GM08714 (cell line): ENCODE measurements around the gene LYRM9.
"Not testable (repeated sequence)": the region's sequence is repeated elsewhere in the genome, so short reads cannot be mapped to it uniquely, and the experiment has no call there.

Source experiments
- H3K4me3 ChIP-seq: fragments of 200-500 bp; sonication (Bioruptor generic); 2 replicates; pipeline ENCODE4 v1.5.1; 2014; ENCODE audit warnings: mild to moderate bottlenecking, low read length, inconsistent platforms
- ZNF274 ChIP-seq: IDR thresholded peaks from 2 replicates; pipeline ENCODE4 v1.6.1; 2012; ENCODE audit warnings: mild to moderate bottlenecking, low read depth, low read length

The LYRM9 gene

GRCh38 chr17:27895940-27896535 lies 2.9 kb upstream of the LYRM9 start:
- TF ChIP-seq ZNF274, result no peak
- H3K4me3 ChIP-seq, result no peak overlapping the region

GRCh38 chr17:27895123-27895895 lies 2.1 kb upstream of the LYRM9 start:
- H3K4me3 ChIP-seq, result no peak overlapping the region
- TF ChIP-seq ZNF274, result no peak

GRCh38 chr17:27893841-27894503 lies 807 bp upstream of the LYRM9 start:
- no peak overlapping the region for H3K4me3 ChIP-seq
- no peak for TF ChIP-seq ZNF274

- H3K4me3 ChIP-seq, result peak overlapping the region; percentile 65
- TF ChIP-seq ZNF274, result no peak
These were observed 661 bp downstream of the LYRM9 start for GRCh38 chr17:27892542-27892865.

GRCh38 chr17:27891841-27892240 lies 1.3 kb downstream of the LYRM9 start:
- TF ChIP-seq ZNF274, result no peak
- no peak overlapping the region for H3K4me3 ChIP-seq

- no peak for TF ChIP-seq ZNF274
These were observed 3.4 kb downstream of the LYRM9 start for GRCh38 chr17:27889711-27890251.

GRCh38 chr17:27888945-27889344 lies 4.2 kb downstream of the LYRM9 start:
- H3K4me3 ChIP-seq, result no peak overlapping the region
- TF ChIP-seq ZNF274, result no peak

More at GRCh38 chr17:27889711-27890251, 3.4 kb downstream of the LYRM9 start:
- no peak overlapping the region for H3K4me3 ChIP-seq

GRCh38 chr17:27888067-27888466 lies 5.1 kb downstream of the LYRM9 start:
- H3K4me3 ChIP-seq, result no peak overlapping the region
- no peak for TF ChIP-seq ZNF274

- H3K4me3 ChIP-seq, result not testable (repeated sequence)
These were observed 6.7 kb downstream of the LYRM9 start for GRCh38 chr17:27886348-27886906.

GRCh38 chr17:27882162-27882840 lies 10.9 kb downstream of the LYRM9 start:
- TF ChIP-seq ZNF274, result no peak
- no peak overlapping the region for H3K4me3 ChIP-seq

GRCh38 chr17:27879987-27880608 lies 13.1 kb downstream of the LYRM9 start:
- TF ChIP-seq ZNF274, result no peak
- H3K4me3 ChIP-seq, result no peak overlapping the region

- H3K4me3 ChIP-seq, result no peak overlapping the region
- no peak for TF ChIP-seq ZNF274
These were observed 14.2 kb downstream of the LYRM9 start for GRCh38 chr17:27878776-27879562.

GRCh38 chr17:27873746-27874145 lies 19.4 kb downstream of the LYRM9 start:
- H3K4me3 ChIP-seq, result no peak overlapping the region
- TF ChIP-seq ZNF274, result no peak
